ENCODE data around the gene ZNF526. TPM values are rescaled to one million over a fixed set of nuclear protein-coding genes. Genes with fewer than 3 reads are reported as not detected.
A peak's percentile ranks its signal among the peaks of the same experiment; 100 is the strongest.

The ZNF526 gene
- total RNA-seq, 2 experiments from 2014 or later = 12.1 to 14.5 TPM

- Mint-ChIP-seq H3K4me3 (no peak overlapping the region), H3K27me3 (no peaks in the 10 kb centered on the region)
These were observed 26.2 kb downstream of the ZNF526 start for GRCh38 chr19:42246143-42246921.

GRCh38 chr19:42246922-42247639 lies 27.0 kb downstream of the ZNF526 start:
- Mint-ChIP-seq H3K4me3 (no peak overlapping the region), H3K4me1 (peaks cover 49% of the 10 kb centered on the region), H3K27me3 (no peaks in the 10 kb centered on the region), H3K27ac (peak overlapping the region; percentile 35), H3K36me3 (peaks cover 12% of the 10 kb centered on the region), H3K9me3 (no peaks in the 10 kb centered on the region)
- no peak for DNase-seq

More at GRCh38 chr19:42246143-42246921, 26.2 kb downstream of the ZNF526 start:
- H3K36me3 Mint-ChIP-seq = peaks cover 7% of the 10 kb centered on the region
- H3K27ac Mint-ChIP-seq = peak overlapping the region; percentile 4
- H3K9me3 Mint-ChIP-seq = no peaks in the 10 kb centered on the region
- no peak for DNase-seq
- H3K4me1 Mint-ChIP-seq = peaks cover 44% of the 10 kb centered on the region

DNA sequence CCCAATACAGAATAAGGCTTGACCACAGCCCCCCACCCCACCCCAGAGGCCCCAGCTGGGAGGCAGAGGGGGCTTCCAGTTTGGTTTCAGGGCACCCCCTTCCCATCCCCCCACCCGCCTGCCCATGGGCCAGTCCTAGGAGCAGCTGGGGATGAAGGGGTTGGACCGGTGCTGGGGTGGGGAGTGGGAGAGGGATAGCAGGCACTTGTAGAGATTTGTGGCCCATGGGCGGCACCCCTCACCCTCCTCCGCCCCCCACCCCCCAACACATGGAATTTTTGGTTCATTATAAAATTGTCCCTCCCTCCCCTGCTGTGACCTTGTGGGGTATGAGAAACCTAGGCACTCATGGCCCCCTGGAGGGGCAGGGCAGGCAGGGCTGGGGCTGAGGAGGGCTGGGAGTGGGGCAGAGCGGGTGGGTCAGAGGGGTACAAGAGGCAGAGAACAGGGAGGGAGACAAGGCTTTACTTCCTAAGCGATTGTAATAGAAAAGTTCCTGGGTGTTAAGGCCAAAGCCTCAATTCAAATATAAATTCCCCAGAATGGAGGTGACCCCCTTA lies 27.6 kb downstream of the ZNF526 start:
- Mint-ChIP-seq H3K27me3 (no peaks in the 10 kb centered on the region), H3K4me1 (peaks cover 54% of the 10 kb centered on the region)

GRCh38 chr19:42248270-42249148 lies 28.4 kb downstream of the ZNF526 start:
- no peaks in the 10 kb centered on the region for H3K27me3 Mint-ChIP-seq
- peaks cover 23% of the 10 kb centered on the region for H3K36me3 Mint-ChIP-seq
- no peak overlapping the region for H3K27ac Mint-ChIP-seq
- DNase-seq = no peak
- H3K4me3 Mint-ChIP-seq = no peak overlapping the region
- H3K9me3 Mint-ChIP-seq = no peaks in the 10 kb centered on the region
- peaks cover 51% of the 10 kb centered on the region for H3K4me1 Mint-ChIP-seq

More for the DNA sequence above, 27.6 kb downstream of the ZNF526 start:
- DNase-seq = no peak
- Mint-ChIP-seq H3K27ac (no peak overlapping the region), H3K9me3 (no peaks in the 10 kb centered on the region), H3K36me3 (peaks cover 17% of the 10 kb centered on the region), H3K4me3 (no peak overlapping the region)

GRCh38 chr19:42249149-42249750 lies 29.1 kb downstream of the ZNF526 start:
- Mint-ChIP-seq H3K4me3 (no peak overlapping the region), H3K9me3 (no peaks in the 10 kb centered on the region), H3K4me1 (peaks cover 50% of the 10 kb centered on the region), H3K36me3 (peaks cover 23% of the 10 kb centered on the region), H3K27me3 (no peaks in the 10 kb centered on the region), H3K27ac (peak overlapping the region; percentile 80)
- no peak for DNase-seq

DNA sequence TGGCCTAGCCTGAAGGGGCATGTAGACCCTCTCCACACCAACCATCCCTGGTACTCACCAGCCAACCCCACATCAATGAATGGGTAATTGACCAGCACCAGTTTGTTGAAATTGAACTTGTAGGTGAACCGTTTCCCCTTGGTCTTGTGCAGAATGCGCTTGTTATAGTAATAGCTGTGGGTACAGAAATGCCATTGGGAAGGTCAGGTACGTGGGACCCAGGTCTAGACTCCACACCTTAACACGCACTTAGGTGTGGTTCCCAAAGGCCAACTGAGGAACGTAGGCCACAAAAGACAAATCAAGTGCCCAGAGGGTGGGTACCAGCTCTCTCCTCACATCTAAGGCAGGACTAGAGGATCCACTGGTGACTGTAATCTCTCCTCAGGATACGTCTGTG lies 29.7 kb downstream of the ZNF526 start:
- Mint-ChIP-seq H3K9me3 (no peaks in the 10 kb centered on the region), H3K27ac (peak overlapping the region; percentile 80), H3K27me3 (no peaks in the 10 kb centered on the region), H3K4me1 (peaks cover 49% of the 10 kb centered on the region), H3K4me3 (no peak overlapping the region), H3K36me3 (peaks cover 21% of the 10 kb centered on the region)
- DNase-seq = no peak

DNA sequence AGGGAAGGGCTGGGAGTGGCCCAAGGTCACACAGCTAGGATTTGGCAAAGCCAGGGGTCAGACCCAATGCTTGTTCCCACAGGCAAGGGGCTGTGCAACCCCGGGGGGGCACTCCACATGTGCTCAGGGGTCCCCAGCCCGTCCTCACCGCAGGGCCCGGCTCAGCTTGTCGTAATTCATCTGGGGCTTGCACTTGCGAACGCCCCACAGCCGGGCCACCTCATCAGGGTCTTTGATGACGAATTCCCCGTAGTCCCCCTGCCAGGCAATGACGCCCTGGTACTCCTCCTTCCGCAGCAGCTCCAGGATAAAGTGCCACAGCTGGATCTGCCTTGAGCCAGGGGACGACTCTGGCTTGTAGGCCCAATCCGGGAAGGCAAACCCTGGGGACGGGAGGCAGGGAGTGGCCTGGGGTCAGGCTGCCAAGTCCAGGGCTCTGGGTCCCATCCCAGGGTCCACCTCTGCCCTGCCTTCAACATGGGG lies 30.1 kb downstream of the ZNF526 start:
- peak overlapping the region; percentile 89 for H3K27ac Mint-ChIP-seq
- H3K9me3 Mint-ChIP-seq = no peaks in the 10 kb centered on the region
- H3K36me3 Mint-ChIP-seq = peaks cover 21% of the 10 kb centered on the region
- H3K27me3 Mint-ChIP-seq = no peaks in the 10 kb centered on the region
- no peak for DNase-seq
- peak overlapping the region; percentile 61 for H3K4me3 Mint-ChIP-seq
- peaks cover 45% of the 10 kb centered on the region for H3K4me1 Mint-ChIP-seq

GRCh38 chr19:42250666-42251531 lies 30.8 kb downstream of the ZNF526 start:
- no peaks in the 10 kb centered on the region for H3K27me3 Mint-ChIP-seq
- no peaks in the 10 kb centered on the region for H3K9me3 Mint-ChIP-seq
- DNase-seq = peak; percentile 51
- H3K4me3 Mint-ChIP-seq = peak overlapping the region; percentile 95
- H3K36me3 Mint-ChIP-seq = peaks cover 21% of the 10 kb centered on the region
- peaks cover 42% of the 10 kb centered on the region for H3K4me1 Mint-ChIP-seq
- peak overlapping the region; percentile 95 for H3K27ac Mint-ChIP-seq

GRCh38 chr19:42251572-42252358 lies 31.7 kb downstream of the ZNF526 start:
- peaks cover 21% of the 10 kb centered on the region for H3K36me3 Mint-ChIP-seq
- H3K9me3 Mint-ChIP-seq = no peaks in the 10 kb centered on the region
- peak overlapping the region; percentile 95 for H3K4me3 Mint-ChIP-seq
- no peak for DNase-seq
- no peaks in the 10 kb centered on the region for H3K27me3 Mint-ChIP-seq
- peak overlapping the region; percentile 95 for H3K27ac Mint-ChIP-seq
- H3K4me1 Mint-ChIP-seq = peaks cover 34% of the 10 kb centered on the region

DNA sequence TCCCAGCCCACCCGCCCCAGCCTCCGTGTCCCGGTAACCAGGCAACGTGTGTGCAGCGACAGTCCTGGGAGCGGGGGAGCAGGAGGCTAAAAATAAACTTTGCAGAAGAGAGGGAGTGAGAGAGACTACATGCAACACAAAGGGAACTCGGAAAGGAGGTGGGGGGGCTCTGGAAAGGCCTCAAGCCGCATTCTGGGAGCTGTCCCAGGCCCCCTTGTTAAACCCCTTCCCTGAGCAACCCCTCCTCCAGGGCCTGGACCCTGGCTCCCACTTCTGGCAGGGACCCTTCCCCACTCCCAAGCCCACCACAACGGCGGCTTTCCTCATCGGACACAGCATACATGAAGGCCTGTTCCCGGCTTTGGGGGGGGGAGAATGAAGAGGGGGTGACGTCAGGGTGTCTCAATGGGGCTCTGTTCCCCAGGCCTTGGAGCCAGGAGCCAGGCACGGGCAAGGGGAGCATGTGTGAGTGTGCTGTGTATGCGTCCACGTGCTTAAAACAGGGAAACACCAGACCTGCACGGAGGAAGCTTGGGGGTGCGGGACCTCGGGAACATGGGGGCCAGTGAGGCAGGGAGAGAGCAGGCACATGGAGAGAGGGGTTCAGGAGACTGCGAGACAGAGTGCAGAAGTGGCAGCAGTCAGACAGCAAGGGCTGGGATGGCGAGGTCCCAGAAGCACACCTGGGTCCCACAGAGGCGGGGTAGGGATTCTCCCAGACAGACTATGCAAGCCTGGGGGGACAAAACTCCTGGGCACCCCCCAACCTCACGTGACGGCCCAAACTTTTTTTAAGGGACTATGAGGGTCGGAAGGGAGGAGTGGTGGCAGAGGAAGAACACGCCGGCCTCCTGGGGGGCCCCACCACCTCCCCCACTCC lies 32.5 kb downstream of the ZNF526 start:
- no peaks in the 10 kb centered on the region for H3K9me3 Mint-ChIP-seq
- no peak for DNase-seq

GRCh38 chr19:42253245-42254088 lies 33.4 kb downstream of the ZNF526 start:
- Mint-ChIP-seq H3K36me3 (peaks cover 21% of the 10 kb centered on the region), H3K27ac (peak overlapping the region; percentile 95), H3K27me3 (no peaks in the 10 kb centered on the region), H3K4me3 (peak overlapping the region; percentile 95), H3K9me3 (no peaks in the 10 kb centered on the region), H3K4me1 (peaks cover 29% of the 10 kb centered on the region)
- peak; percentile 70 for DNase-seq

More for the DNA sequence above, 32.5 kb downstream of the ZNF526 start:
- peak overlapping the region; percentile 95 for H3K27ac Mint-ChIP-seq
- no peaks in the 10 kb centered on the region for H3K27me3 Mint-ChIP-seq
- H3K4me3 Mint-ChIP-seq = peak overlapping the region; percentile 95
- peaks cover 21% of the 10 kb centered on the region for H3K36me3 Mint-ChIP-seq
- H3K4me1 Mint-ChIP-seq = peaks cover 29% of the 10 kb centered on the region

Data from activated naive CD8-positive, alpha-beta T cell treated with anti-CD3 and anti-CD28 coated beads for 36 hours (primary cell).